Ramos (cell line): ENCODE measurements around the gene PLEKHA6.
"Not testable (repeated sequence)": the region's sequence is repeated elsewhere in the genome, so short reads cannot be mapped to it uniquely, and the experiment has no call there.

ENCODE experiments used
- in situ Hi-C: fragments of 300-500 bp; cut with MboI; formaldehyde crosslinking; loops from one replicate; pipeline ENCODE4 v1.14.3; 2022; ENCODE audit warnings: low sequenced_read_pairs; ENCODE audit not compliant: unreplicated experiment

Gene PLEKHA6

GRCh38 chr1:204339541-204339940 lies 20.2 kb downstream of the PLEKHA6 start:
- in situ Hi-C loops: no loop called here

- in situ Hi-C loops: no loop called here
Measured at GRCh38 chr1:204338997-204339396, 20.7 kb downstream of the PLEKHA6 start.

- in situ Hi-C loops: no loop called here
Measured at GRCh38 chr1:204338360-204338759, 21.4 kb downstream of the PLEKHA6 start.

GRCh38 chr1:204337583-204337982 lies 22.1 kb downstream of the PLEKHA6 start:
- in situ Hi-C loops: no loop called here

GRCh38 chr1:204337036-204337429 lies 22.7 kb downstream of the PLEKHA6 start:
- in situ Hi-C loops: no loop called here

GRCh38 chr1:204336421-204337035 lies 23.2 kb downstream of the PLEKHA6 start:
- in situ Hi-C loops: no loop called here

GRCh38 chr1:204335533-204335932 lies 24.2 kb downstream of the PLEKHA6 start:
- in situ Hi-C loops: no loop called here

GRCh38 chr1:204335085-204335484 lies 24.6 kb downstream of the PLEKHA6 start:
- in situ Hi-C loops: no loop called here

- in situ Hi-C loops: no loop called here
Measured at GRCh38 chr1:204334455-204334854, 25.3 kb downstream of the PLEKHA6 start.

- in situ Hi-C loops: no loop called here
Measured at GRCh38 chr1:204333427-204333826, 26.3 kb downstream of the PLEKHA6 start.

GRCh38 chr1:204331847-204332487 lies 27.8 kb downstream of the PLEKHA6 start:
- in situ Hi-C loops: no loop called here

- in situ Hi-C loops: no loop called here
Measured at GRCh38 chr1:204331275-204331674, 28.5 kb downstream of the PLEKHA6 start.

- in situ Hi-C loops: not testable (repeated sequence)
Measured at GRCh38 chr1:204327870-204328269, 31.9 kb downstream of the PLEKHA6 start.

- in situ Hi-C loops: no loop called here
Measured at GRCh38 chr1:204327359-204327758, 32.4 kb downstream of the PLEKHA6 start.

GRCh38 chr1:204326771-204327300 lies 32.9 kb downstream of the PLEKHA6 start:
- in situ Hi-C loops: no loop called here

- in situ Hi-C loops: no loop called here
Measured at GRCh38 chr1:204325944-204326343, 33.8 kb downstream of the PLEKHA6 start.

- in situ Hi-C loops: no loop called here
Measured at GRCh38 chr1:204323887-204324286, 35.8 kb downstream of the PLEKHA6 start.

GRCh38 chr1:204322339-204322868 lies 37.3 kb downstream of the PLEKHA6 start:
- in situ Hi-C loops: no loop called here

GRCh38 chr1:204321665-204322064 lies 38.1 kb downstream of the PLEKHA6 start:
- in situ Hi-C loops: no loop called here

GRCh38 chr1:204321051-204321450 lies 38.7 kb downstream of the PLEKHA6 start:
- in situ Hi-C loops: no loop called here

GRCh38 chr1:204320382-204320804 lies 39.3 kb downstream of the PLEKHA6 start:
- in situ Hi-C loops: no loop called here

GRCh38 chr1:204319462-204319861 lies 40.3 kb downstream of the PLEKHA6 start:
- in situ Hi-C loops: no loop called here
